Panc1 (cell line): Measurements from ENCODE around the gene CSN2. TPM values are rescaled to one million over a fixed set of nuclear protein-coding genes. Genes with fewer than 3 reads are reported as not detected.

ENCODE experiments used
- ATAC-seq: fragments of 200-7000 bp; cut with Tn5 transposase; 2 replicates; pipeline ENCODE4 v1.9.1; 2020; ENCODE audit warnings: mild to moderate bottlenecking, moderate library complexity
- BruUV-seq: library from RNA; stranded (reverse); fragments of 400-500 nt; replicated peaks from 2 replicates; lab custom pipeline; 2021; lab: Mats Ljungman, UMichigan
- CTCF ChIA-PET: fragments of 300-600 bp; sonication (Branson Sonifier 250); formaldehyde crosslinking; loops from one replicate; lab custom pipeline; 2022; ENCODE audit warnings: antibody characterized with exemption; lab: Charles Lee
- POLR2A ChIA-PET: fragments of 300-600 bp; sonication (Branson Sonifier 250); formaldehyde crosslinking; loops from one replicate; lab custom pipeline; 2022; ENCODE audit warnings: antibody characterized with exemption; lab: Charles Lee
- DNase-seq: peaks from one replicate; pipeline ENCODE4 v3.0.0-alpha.2; 2010; ENCODE audit warnings: low read depth, low spot score
- H3K27ac ChIP-seq: 2 replicates; pipeline ENCODE4 v1.5.1; 2011; ENCODE audit warnings: mild to moderate bottlenecking, low read length, inconsistent platforms
- H3K27me3 ChIP-seq: fragments of 200-500 bp; sonication (Bioruptor generic); 2 replicates; pipeline ENCODE4 v1.6.0; 2014; ENCODE audit warnings: low read length, inconsistent platforms; ENCODE audit not compliant: control insufficient read depth, insufficient read depth
- H3K36me3 ChIP-seq: fragments of 200-500 bp; sonication (Bioruptor generic); 2 replicates; pipeline ENCODE4 v1.5.1; 2014; ENCODE audit warnings: inconsistent platforms, mild to moderate bottlenecking, low read length, moderate library complexity; ENCODE audit not compliant: control insufficient read depth, insufficient read depth
- H3K4me1 ChIP-seq: 2 replicates; pipeline ENCODE4 v1.5.1; 2011; ENCODE audit warnings: inconsistent platforms, mild to moderate bottlenecking, low read length, moderate library complexity; ENCODE audit not compliant: control insufficient read depth, insufficient read depth
- H3K4me3 ChIP-seq, 2 experiments: 2 replicates each; pipeline ENCODE4 v1.5.1; 2011 to 2012; ENCODE audit warnings: low read depth in 2 of 2, low read length in 2 of 2, mild to moderate bottlenecking in 2 of 2, inconsistent platforms in 1 of 2, moderate library complexity in 1 of 2
- H3K9me3 ChIP-seq: fragments of 200-500 bp; sonication (Bioruptor generic); 2 replicates; pipeline ENCODE4 v1.5.1; 2014; ENCODE audit warnings: low read depth, mild to moderate bottlenecking, inconsistent platforms, low read length, moderate library complexity; ENCODE audit not compliant: control insufficient read depth, insufficient read depth
- POLR2AphosphoS5 ChIP-seq: IDR thresholded peaks from 2 replicates; pipeline ENCODE4 v1.6.1; 2012; ENCODE audit warnings: mild to moderate bottlenecking, low read depth, low read length, moderate library complexity
- SIN3A ChIP-seq: IDR thresholded peaks from 2 replicates; pipeline ENCODE4 v1.6.1; 2012; ENCODE audit warnings: low read depth, mild to moderate bottlenecking, low read length, moderate library complexity, borderline replicate concordance; ENCODE audit not compliant: insufficient read depth
- TCF7L2 ChIP-seq: IDR thresholded peaks from 2 replicates; pipeline ENCODE4 v1.6.1; 2011; ENCODE audit warnings: mild to moderate bottlenecking, low read depth, low read length, inconsistent platforms
- in situ Hi-C: cut with HindIII; loops from 2 replicates; pipeline ENCODE4 v1.10.0; 2016; ENCODE audit warnings: low sequenced_read_pairs, low pct_unique_long_range_greater_than_20kb
- intact Hi-C: fragments of 100-400 bp; cut with micrococcal nuclease; formaldehyde crosslinking; loops from one replicate; pipeline ENCODE4 v1.10.0; 2022; ENCODE audit not compliant: unreplicated experiment
- total RNA-seq: library from RNA; stranded (reverse); gene quantifications from one replicate; pipeline ENCODE4 v1.2.1, GENCODE V29; 2021; ENCODE audit not compliant: unreplicated experiment
- TF ChIP-seq, protein P1 (sequence below), 2 experiments: IDR thresholded peaks; 2 replicates each; pipeline ENCODE4 v1.6.1; 2011 to 2012; ENCODE audit warnings: low read depth in 2 of 2, control low read depth in 1 of 2, low read length in 1 of 2, mild to moderate bottlenecking in 1 of 2, moderate library complexity in 1 of 2; ENCODE audit not compliant: insufficient read depth in 1 of 2
- TF ChIP-seq, protein P2 (sequence below): fragments of 450-650 bp; IDR thresholded peaks from 2 replicates; pipeline ENCODE4 v1.5.1; 2017; ENCODE audit warnings: mild to moderate bottlenecking

CSN2 gene
- total RNA-seq, 1 experiment from 2014 or later, result not detected

DNA sequence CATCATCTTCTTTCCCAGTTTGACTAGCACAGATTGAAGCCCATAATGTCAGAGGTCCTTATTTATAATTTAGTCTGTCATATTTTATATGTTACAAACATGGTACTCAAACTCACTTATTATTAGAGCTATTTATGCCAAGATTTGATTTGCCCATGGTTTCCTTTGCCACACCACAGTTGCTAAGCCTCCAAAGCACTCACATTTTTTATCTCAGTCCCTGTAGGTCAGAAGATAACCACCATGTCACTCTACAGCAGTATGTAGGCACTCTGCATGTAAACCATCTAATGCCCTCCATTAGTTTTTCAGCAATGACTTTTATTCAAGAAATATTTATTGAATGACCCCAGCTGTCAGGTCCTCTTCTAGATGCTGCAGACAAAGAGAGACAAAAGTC is 37.0 kb upstream of the CSN2 start:
- CTCF ChIA-PET, result no interaction called here
- Histone ChIP-seq H3K27ac (no peak overlapping the region), H3K27me3 (no peaks in the 10 kb centered on the region), H3K4me1 (no peaks in the 10 kb centered on the region), H3K36me3 (no peaks in the 10 kb centered on the region), H3K9me3 (no peaks in the 10 kb centered on the region), H3K4me3 (no peak overlapping the region)
- intact Hi-C loops, result no loop called here
- no TSS peak for BruUV-seq
- in situ Hi-C loops, result no loop called here
- no peak for DNase-seq
- TF ChIP-seq SIN3A (no peak), POLR2AphosphoS5 (no peak), TCF7L2 (no peak)
- TF ChIP-seq, protein P1, sequence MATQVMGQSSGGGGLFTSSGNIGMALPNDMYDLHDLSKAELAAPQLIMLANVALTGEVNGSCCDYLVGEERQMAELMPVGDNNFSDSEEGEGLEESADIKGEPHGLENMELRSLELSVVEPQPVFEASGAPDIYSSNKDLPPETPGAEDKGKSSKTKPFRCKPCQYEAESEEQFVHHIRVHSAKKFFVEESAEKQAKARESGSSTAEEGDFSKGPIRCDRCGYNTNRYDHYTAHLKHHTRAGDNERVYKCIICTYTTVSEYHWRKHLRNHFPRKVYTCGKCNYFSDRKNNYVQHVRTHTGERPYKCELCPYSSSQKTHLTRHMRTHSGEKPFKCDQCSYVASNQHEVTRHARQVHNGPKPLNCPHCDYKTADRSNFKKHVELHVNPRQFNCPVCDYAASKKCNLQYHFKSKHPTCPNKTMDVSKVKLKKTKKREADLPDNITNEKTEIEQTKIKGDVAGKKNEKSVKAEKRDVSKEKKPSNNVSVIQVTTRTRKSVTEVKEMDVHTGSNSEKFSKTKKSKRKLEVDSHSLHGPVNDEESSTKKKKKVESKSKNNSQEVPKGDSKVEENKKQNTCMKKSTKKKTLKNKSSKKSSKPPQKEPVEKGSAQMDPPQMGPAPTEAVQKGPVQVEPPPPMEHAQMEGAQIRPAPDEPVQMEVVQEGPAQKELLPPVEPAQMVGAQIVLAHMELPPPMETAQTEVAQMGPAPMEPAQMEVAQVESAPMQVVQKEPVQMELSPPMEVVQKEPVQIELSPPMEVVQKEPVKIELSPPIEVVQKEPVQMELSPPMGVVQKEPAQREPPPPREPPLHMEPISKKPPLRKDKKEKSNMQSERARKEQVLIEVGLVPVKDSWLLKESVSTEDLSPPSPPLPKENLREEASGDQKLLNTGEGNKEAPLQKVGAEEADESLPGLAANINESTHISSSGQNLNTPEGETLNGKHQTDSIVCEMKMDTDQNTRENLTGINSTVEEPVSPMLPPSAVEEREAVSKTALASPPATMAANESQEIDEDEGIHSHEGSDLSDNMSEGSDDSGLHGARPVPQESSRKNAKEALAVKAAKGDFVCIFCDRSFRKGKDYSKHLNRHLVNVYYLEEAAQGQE (IDR thresholded peaks at IDR 0.05; ENCODE audit: insufficient read depth in 1 of 2, low read depth in 2 of 2, low read length in 1 of 2), result no peak
- TF ChIP-seq, protein P2, sequence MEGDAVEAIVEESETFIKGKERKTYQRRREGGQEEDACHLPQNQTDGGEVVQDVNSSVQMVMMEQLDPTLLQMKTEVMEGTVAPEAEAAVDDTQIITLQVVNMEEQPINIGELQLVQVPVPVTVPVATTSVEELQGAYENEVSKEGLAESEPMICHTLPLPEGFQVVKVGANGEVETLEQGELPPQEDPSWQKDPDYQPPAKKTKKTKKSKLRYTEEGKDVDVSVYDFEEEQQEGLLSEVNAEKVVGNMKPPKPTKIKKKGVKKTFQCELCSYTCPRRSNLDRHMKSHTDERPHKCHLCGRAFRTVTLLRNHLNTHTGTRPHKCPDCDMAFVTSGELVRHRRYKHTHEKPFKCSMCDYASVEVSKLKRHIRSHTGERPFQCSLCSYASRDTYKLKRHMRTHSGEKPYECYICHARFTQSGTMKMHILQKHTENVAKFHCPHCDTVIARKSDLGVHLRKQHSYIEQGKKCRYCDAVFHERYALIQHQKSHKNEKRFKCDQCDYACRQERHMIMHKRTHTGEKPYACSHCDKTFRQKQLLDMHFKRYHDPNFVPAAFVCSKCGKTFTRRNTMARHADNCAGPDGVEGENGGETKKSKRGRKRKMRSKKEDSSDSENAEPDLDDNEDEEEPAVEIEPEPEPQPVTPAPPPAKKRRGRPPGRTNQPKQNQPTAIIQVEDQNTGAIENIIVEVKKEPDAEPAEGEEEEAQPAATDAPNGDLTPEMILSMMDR, result no peak
- ATAC-seq, result no peak
- POLR2A ChIA-PET, result no interaction called here

DNA sequence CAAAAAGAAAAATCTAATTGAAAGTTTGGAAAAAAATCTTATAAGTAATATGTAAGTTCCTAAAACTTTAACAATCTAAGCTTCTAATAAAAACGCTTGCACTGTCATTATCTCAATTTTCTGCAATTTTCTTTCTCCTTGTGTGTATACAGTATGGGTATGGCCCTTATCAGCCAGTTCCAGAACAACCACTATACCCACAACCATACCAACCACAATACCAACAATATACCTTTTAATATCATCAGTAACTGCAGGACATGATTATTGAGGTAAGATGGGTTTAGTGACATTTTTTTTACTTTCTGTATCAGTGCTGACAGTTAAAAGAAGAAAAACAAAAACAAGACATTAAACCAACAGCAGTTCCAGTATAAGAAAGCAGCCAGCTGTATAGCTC is 35.2 kb upstream of the CSN2 start:
- H3K27ac ChIP-seq, result no peak overlapping the region
- DNase-seq (no peak), ATAC-seq (no peak)
- intact Hi-C loops, result no loop called here
- no TSS peak for BruUV-seq
- H3K36me3 ChIP-seq, result no peaks in the 10 kb centered on the region
- ChIA-PET POLR2A (no interaction called here), CTCF (no interaction called here)
- H3K27me3 ChIP-seq, result no peaks in the 10 kb centered on the region
- H3K4me3 ChIP-seq, result no peak overlapping the region
- H3K9me3 ChIP-seq, result no peaks in the 10 kb centered on the region
- H3K4me1 ChIP-seq, result no peaks in the 10 kb centered on the region
- in situ Hi-C loops, result no loop called here
- no peak for TF ChIP-seq POLR2AphosphoS5
- TF ChIP-seq, protein P1 (IDR thresholded peaks at IDR 0.05; ENCODE audit: insufficient read depth in 1 of 2, low read depth in 2 of 2, low read length in 1 of 2), result no peak
- TF ChIP-seq, protein P2, result no peak
- no peak for TF ChIP-seq TCF7L2
- no peak for TF ChIP-seq SIN3A
